PC-3 (cell line): ENCODE data around the gene SMCO4. TPM values are rescaled to one million over a fixed set of nuclear protein-coding genes. Genes with fewer than 3 reads are reported as not detected.

Experiments used
- ATAC-seq: fragments of 200-7000 bp; cut with Tn5 transposase; 2 replicates; pipeline ENCODE4 v1.9.1; 2020; ENCODE audit warnings: mild to moderate bottlenecking, moderate library complexity
- BruUV-seq: library from RNA; stranded (reverse); fragments of 400-500 nt; replicated peaks from 2 replicates; lab custom pipeline; 2021; lab: Mats Ljungman, UMichigan
- CTCF ChIA-PET: fragments of 300-600 bp; sonication (Branson Sonifier 250); formaldehyde crosslinking; loops from one replicate; lab custom pipeline; 2022; ENCODE audit warnings: antibody characterized with exemption; lab: Charles Lee
- POLR2A ChIA-PET: fragments of 300-600 bp; sonication (Branson Sonifier 250); formaldehyde crosslinking; loops from one replicate; lab custom pipeline; 2022; ENCODE audit warnings: antibody characterized with exemption; ENCODE audit not compliant: unreplicated experiment; lab: Charles Lee
- DNase-seq: peaks from one replicate; pipeline ENCODE4 v3.0.0-alpha.2; 2015
- H2AFZ ChIP-seq: fragments of 300-600 bp; sonication (generic); 2 replicates; pipeline ENCODE4 v1.6.0; 2016; ENCODE audit warnings: antibody characterized with exemption, low read length
- H3F3A ChIP-seq: fragments of 300-600 bp; sonication (generic); one replicate; pipeline ENCODE4 v1.6.0; 2017; ENCODE audit warnings: antibody characterized with exemption, low read length, control low read depth, mild to moderate bottlenecking; ENCODE audit not compliant: unreplicated experiment
- H3K27ac ChIP-seq: fragments of 300-600 bp; sonication (generic); 2 replicates; pipeline ENCODE4 v1.5.1; 2016; ENCODE audit warnings: mild to moderate bottlenecking, low read length
- H3K27me3 ChIP-seq: fragments of 300-600 bp; sonication (generic); 2 replicates; pipeline ENCODE4 v1.6.1; 2016; ENCODE audit warnings: low read length, mixed read lengths
- H3K36me3 ChIP-seq: fragments of 300-600 bp; sonication (generic); 2 replicates; pipeline ENCODE4 v1.6.1; 2016; ENCODE audit warnings: low read depth, mixed run types, low read length, mixed read lengths
- H3K4me1 ChIP-seq: fragments of 300-600 bp; sonication (generic); 2 replicates; pipeline ENCODE4 v1.5.1; 2016; ENCODE audit warnings: low read length; ENCODE audit not compliant: insufficient read depth
- H3K4me2 ChIP-seq: fragments of 300-600 bp; sonication (generic); 2 replicates; pipeline ENCODE4 v1.6.0; 2016; ENCODE audit warnings: low read length
- H3K4me3 ChIP-seq: fragments of 300-600 bp; sonication (generic); 2 replicates; pipeline ENCODE4 v1.5.1; 2016; ENCODE audit warnings: mild to moderate bottlenecking, low read length, mixed read lengths
- H3K79me2 ChIP-seq: fragments of 300-600 bp; sonication (generic); 2 replicates; pipeline ENCODE4 v1.6.1; 2017; ENCODE audit warnings: low read length, mixed read lengths
- H3K9ac ChIP-seq: fragments of 300-600 bp; sonication (generic); 2 replicates; pipeline ENCODE4 v1.6.0; 2016; ENCODE audit warnings: mild to moderate bottlenecking, low read length
- H3K9me2 ChIP-seq: fragments of 300-600 bp; sonication (generic); replicated peaks from 2 replicates; pipeline ENCODE4 v1.6.1; 2016; ENCODE audit warnings: mixed run types, low read length, mixed read lengths
- H3K9me3 ChIP-seq: fragments of 300-600 bp; sonication (generic); 2 replicates; pipeline ENCODE4 v1.6.1; 2016; ENCODE audit warnings: low read length, mixed read lengths
- H4K20me1 ChIP-seq: fragments of 300-600 bp; sonication (generic); 2 replicates; pipeline ENCODE4 v1.6.1; 2016; ENCODE audit warnings: low read length, mixed read lengths
- CTCF ChIP-seq: fragments of 300-600 bp; sonication (generic); conservative IDR thresholded peaks from 2 replicates; pipeline ENCODE4 v1.5.1; 2017; ENCODE audit warnings: antibody characterized with exemption, low read depth, mild to moderate bottlenecking, low read length
- EZH2 ChIP-seq: fragments of 300-600 bp; sonication (generic); IDR thresholded peaks from one replicate; pipeline ENCODE4 v1.6.1; 2017; ENCODE audit warnings: antibody characterized with exemption, mild to moderate bottlenecking, low read length; ENCODE audit not compliant: unreplicated experiment
- EZH2phosphoT487 ChIP-seq: fragments of 300-600 bp; sonication (generic); IDR thresholded peaks from 2 replicates; pipeline ENCODE4 v1.6.1; 2018; ENCODE audit warnings: mild to moderate bottlenecking, antibody characterized with exemption, low read length, borderline replicate concordance
- intact Hi-C: fragments of 100-400 bp; cut with micrococcal nuclease; formaldehyde crosslinking; loops from 2 replicates; pipeline ENCODE4 v1.9.0; 2023
- total RNA-seq: library from RNA; depleted of rRNA; stranded (reverse); fragments of >200 nt; gene quantifications from 2 replicates; pipeline ENCODE4 v1.2.3, GENCODE V29; 2014

Gene SMCO4
- total RNA-seq, 1 experiment from 2014 or later: 23.0 TPM

- H3K4me1 ChIP-seq: peaks cover 6% of the 10 kb centered on the region; the same call in 1 of the 2 replicates
- H3F3A ChIP-seq: no peaks in the 10 kb centered on the region
- H3K27ac ChIP-seq: no peak overlapping the region
- H3K4me2 ChIP-seq: no peak overlapping the region
- CTCF ChIA-PET: no interaction called here
- BruUV-seq: no TSS peak
- no peaks in the 10 kb centered on the region for H3K36me3 ChIP-seq
- peaks cover 19% of the 10 kb centered on the region for H3K27me3 ChIP-seq
- H3K79me2 ChIP-seq: no peaks in the 10 kb centered on the region
- no peaks in the 10 kb centered on the region for H3K9me2 ChIP-seq
- DNase-seq: no peak
- no peak overlapping the region for H3K4me3 ChIP-seq
- intact Hi-C loops: no loop called here
- H4K20me1 ChIP-seq: no peaks in the 10 kb centered on the region
- H2AFZ ChIP-seq: no peak overlapping the region
- H3K9me3 ChIP-seq: no peaks in the 10 kb centered on the region
- no peak for ATAC-seq
- POLR2A ChIA-PET: no interaction called here
- H3K9ac ChIP-seq: no peak overlapping the region
- TF ChIP-seq EZH2: no peak
- no peak for TF ChIP-seq CTCF
- no peak for TF ChIP-seq EZH2phosphoT487
These were observed 4.6 kb upstream of the SMCO4 start for GRCh38 chr11:93547773-93548172.

- ChIA-PET POLR2A (no interaction called here), CTCF (no interaction called here)
- no peak overlapping the region for H3K27ac ChIP-seq
- TF ChIP-seq EZH2: no peak
- no peak for TF ChIP-seq EZH2phosphoT487
- TF ChIP-seq CTCF: no peak
- H3K9ac ChIP-seq: no peak overlapping the region
- no peak for DNase-seq
- H3F3A ChIP-seq: no peaks in the 10 kb centered on the region
- ATAC-seq: no peak
- H3K36me3 ChIP-seq: no peaks in the 10 kb centered on the region
- H3K9me2 ChIP-seq: no peaks in the 10 kb centered on the region
- H3K4me3 ChIP-seq: no peak overlapping the region
- BruUV-seq: no TSS peak
- H3K4me1 ChIP-seq: peaks cover 10% of the 10 kb centered on the region
- no peak overlapping the region for H2AFZ ChIP-seq
- H4K20me1 ChIP-seq: no peaks in the 10 kb centered on the region
- peaks cover 19% of the 10 kb centered on the region for H3K27me3 ChIP-seq
- no peak overlapping the region for H3K4me2 ChIP-seq
- intact Hi-C loops: no loop called here
- no peaks in the 10 kb centered on the region for H3K9me3 ChIP-seq
- no peaks in the 10 kb centered on the region for H3K79me2 ChIP-seq
These were observed 3.8 kb upstream of the SMCO4 start for GRCh38 chr11:93547028-93547427.

GRCh38 chr11:93545566-93545965 lies 2.4 kb upstream of the SMCO4 start:
- Histone ChIP-seq H3K4me1 (peaks cover 15% of the 10 kb centered on the region), H3K36me3 (no peaks in the 10 kb centered on the region), H3F3A (no peaks in the 10 kb centered on the region), H3K9ac (no peak overlapping the region), H3K79me2 (no peaks in the 10 kb centered on the region), H2AFZ (no peak overlapping the region), H3K27me3 (peaks cover 6% of the 10 kb centered on the region; the same call in 1 of the 2 replicates), H3K9me2 (no peaks in the 10 kb centered on the region), H3K4me2 (no peak overlapping the region), H3K4me3 (no peak overlapping the region), H4K20me1 (no peaks in the 10 kb centered on the region), H3K9me3 (no peaks in the 10 kb centered on the region), H3K27ac (no peak overlapping the region)
- TF ChIP-seq EZH2: no peak
- TF ChIP-seq EZH2phosphoT487: no peak
- TF ChIP-seq CTCF: no peak
- BruUV-seq: no TSS peak
- POLR2A ChIA-PET: no interaction called here
- DNase-seq (no peak), ATAC-seq (no peak)
- intact Hi-C loops: no loop called here
- CTCF ChIA-PET: interaction anchor here (0.5 kb wide), 1 partner anchor 107 kb away, joined by 5 read pairs; no protein-coding TSS in a partner anchor
